8988T (cell line): ENCODE measurements around the gene AFAP1.

ENCODE experiments used
- DNase-seq: peaks from one replicate; pipeline ENCODE4 v3.0.0; 2011

AFAP1 gene

GRCh38 chr4:7967501-7968261 lies 28.0 kb upstream of the AFAP1 start:
- no peak for DNase-seq

GRCh38 chr4:7967063-7967440 lies 27.4 kb upstream of the AFAP1 start:
- no peak for DNase-seq

GRCh38 chr4:7966281-7967062 lies 26.8 kb upstream of the AFAP1 start:
- DNase-seq, result no peak

- DNase-seq, result no peak
These were observed 25.4 kb upstream of the AFAP1 start for GRCh38 chr4:7964890-7965662.

- DNase-seq, result no peak
These were observed 24.8 kb upstream of the AFAP1 start for GRCh38 chr4:7964459-7964858.

- DNase-seq, result no peak
These were observed 24.0 kb upstream of the AFAP1 start for GRCh38 chr4:7963691-7964090.

GRCh38 chr4:7962609-7963508 lies 23.2 kb upstream of the AFAP1 start:
- DNase-seq, result no peak

- no peak for DNase-seq
These were observed 21.4 kb upstream of the AFAP1 start for GRCh38 chr4:7960790-7961655.

GRCh38 chr4:7960017-7960789 lies 20.5 kb upstream of the AFAP1 start:
- DNase-seq, result no peak

- no peak for DNase-seq
These were observed 19.4 kb upstream of the AFAP1 start for GRCh38 chr4:7959078-7959477.

- DNase-seq, result no peak
These were observed 17.4 kb upstream of the AFAP1 start for GRCh38 chr4:7956934-7957656.

GRCh38 chr4:7956270-7956808 lies 16.7 kb upstream of the AFAP1 start:
- DNase-seq, result no peak

GRCh38 chr4:7955393-7955792 lies 15.7 kb upstream of the AFAP1 start:
- DNase-seq, result no peak

- DNase-seq, result no peak
These were observed 13.0 kb upstream of the AFAP1 start for GRCh38 chr4:7952615-7953014.

- no peak for DNase-seq
These were observed 10.8 kb upstream of the AFAP1 start for GRCh38 chr4:7950301-7951092.

- DNase-seq, result no peak
These were observed 10.1 kb upstream of the AFAP1 start for GRCh38 chr4:7949759-7950158.

- DNase-seq, result no peak
These were observed 8.3 kb upstream of the AFAP1 start for GRCh38 chr4:7947927-7948326.

GRCh38 chr4:7945709-7946380 lies 6.2 kb upstream of the AFAP1 start:
- DNase-seq, result no peak
